Ishikawa (cell line): ENCODE data around the gene GTF2F2.

Experiments
- EP300 ChIP-seq: IDR thresholded peaks from 2 replicates; pipeline ENCODE4 v1.6.1; 2012; ENCODE audit warnings: borderline replicate concordance
- TAF1 ChIP-seq: IDR thresholded peaks from 2 replicates; pipeline ENCODE4 v1.6.1; 2012; ENCODE audit warnings: low read depth, mild to moderate bottlenecking

DNA sequence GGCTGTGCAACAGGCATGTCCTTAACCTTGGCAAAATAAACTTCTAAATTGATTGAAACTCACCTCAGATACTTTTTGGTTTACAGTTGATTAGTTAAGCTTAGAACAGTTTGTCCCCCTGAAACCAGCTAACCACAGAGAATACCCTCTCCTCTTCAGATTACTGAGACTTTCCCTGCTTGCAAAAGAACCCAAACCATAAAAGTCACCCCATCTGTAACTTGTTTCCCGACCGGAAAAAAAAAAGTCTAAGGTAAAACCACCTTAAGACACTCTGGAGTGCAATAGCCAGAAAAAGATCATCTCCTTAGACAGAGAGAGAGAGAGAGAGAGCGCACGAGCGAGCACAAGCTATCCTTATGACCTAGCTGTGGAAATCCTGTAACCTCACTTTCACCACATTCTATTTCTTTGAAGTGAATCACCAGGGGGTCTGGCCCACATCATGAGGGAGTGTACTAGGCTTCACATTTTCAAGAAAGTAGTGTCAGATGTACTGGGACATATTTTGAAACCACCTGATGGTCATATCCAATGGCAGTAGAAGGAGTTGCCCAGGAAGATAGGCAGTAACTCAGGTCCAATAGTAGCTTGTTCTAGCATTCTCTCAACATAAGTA, 11.1 kb upstream of the GTF2F2 start:
- TF ChIP-seq EP300 (no peak), TAF1 (no peak)
